GM21717 (cell line): ENCODE results near the gene SNX5.

ENCODE experiments used
- ATAC-seq: cut with Tn5 transposase; IDR thresholded peaks from one replicate; pipeline ENCODE4 v1.9.1; 2021; ENCODE audit warnings: mild to moderate bottlenecking, moderate library complexity; ENCODE audit not compliant: unreplicated experiment

Gene SNX5

DNA sequence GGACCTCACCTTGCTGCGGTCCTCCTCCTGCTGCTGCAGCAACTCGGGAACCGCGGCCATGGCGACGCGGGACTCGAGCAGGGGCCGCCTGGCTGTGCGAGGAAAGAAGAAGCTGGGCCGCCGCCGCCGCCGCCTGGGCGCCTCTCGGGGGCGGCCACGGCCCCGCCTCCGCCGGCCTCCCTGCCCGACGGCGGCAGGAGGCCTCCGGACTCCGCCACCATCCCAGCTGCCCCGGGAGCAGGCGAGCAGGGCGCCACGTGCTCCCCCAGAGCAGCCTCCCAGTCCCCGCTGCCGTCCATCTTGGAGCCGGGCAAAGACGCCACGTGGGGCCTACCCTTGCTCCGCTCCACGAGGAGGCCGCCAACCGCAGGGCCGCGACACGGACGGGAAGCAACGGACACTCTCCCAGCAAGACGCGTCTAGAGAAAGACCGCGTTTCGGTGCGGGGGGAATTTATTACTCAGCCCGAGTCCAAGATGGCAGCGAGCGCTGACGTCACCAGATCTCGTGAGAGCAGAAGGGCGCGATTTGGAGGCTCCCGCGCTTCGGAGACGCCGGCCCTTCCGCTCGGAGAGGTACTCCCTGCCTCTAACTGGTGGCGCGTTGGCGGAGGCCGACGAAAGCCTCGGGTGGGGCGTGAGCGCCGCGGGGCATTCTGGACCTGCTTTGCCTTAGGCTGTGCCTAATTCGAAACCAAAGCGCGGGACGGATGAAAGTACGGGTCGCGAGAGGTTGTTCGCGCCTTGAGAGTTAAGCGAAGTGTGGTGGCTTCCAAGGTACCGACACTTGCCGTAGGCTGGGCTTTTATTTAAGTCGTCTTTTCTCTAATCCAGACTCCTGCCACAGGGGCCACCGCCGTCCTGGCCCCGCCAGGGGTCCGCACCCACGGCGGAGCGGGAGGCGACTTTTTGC is at the start of gene SNX5, which contains the start of gene MGME1:
SNX5 (minus strand) TSS at position 429 of the 912 bp plus-strand sequence; CDS start at position 60, 369 bp downstream.
MGME1 (plus strand) TSS at position 653 of the 912 bp plus-strand sequence. CDS start 842 bp downstream, outside the sequence.
- peak; percentile 80 for ATAC-seq

DNA sequence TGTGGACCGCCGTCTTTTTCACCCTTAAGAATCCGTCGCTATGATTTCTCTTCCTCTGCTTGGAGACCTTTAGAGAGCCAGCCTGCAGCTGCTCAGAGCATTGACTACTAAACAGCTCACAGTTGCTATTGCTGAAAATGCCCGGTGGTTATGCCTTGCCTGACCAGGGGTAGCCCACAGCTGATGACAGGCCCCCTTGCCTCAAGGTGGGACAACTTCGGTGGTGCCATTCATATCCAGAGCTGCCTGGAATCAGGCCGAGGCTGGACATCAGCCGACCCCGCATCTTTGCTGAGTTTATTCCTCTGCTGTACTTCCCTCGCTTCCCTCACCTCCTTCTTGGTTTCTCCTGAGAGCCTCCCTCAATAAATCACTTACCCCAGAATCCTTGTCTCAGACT is 49.5 kb upstream of the SNX5 start:
- ATAC-seq: no peak

DNA sequence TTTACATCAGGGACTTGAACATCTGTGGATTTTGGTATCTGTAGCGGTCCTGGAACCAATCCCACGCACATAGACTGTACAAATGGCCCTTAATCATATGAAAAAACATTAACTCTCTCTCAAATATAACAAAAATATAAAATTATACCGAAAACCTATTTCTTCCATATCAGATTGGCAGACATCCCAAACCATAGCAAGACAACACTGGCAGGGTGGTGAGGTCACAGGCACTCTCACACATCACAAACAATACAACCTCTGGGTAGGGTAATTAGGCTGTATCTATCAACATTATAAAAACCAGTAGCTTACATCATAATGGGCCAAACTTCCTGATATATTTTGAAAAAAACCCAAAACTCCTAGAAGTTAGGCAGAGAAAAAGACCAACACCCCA is 48.2 kb upstream of the SNX5 start:
- ATAC-seq: no peak

DNA sequence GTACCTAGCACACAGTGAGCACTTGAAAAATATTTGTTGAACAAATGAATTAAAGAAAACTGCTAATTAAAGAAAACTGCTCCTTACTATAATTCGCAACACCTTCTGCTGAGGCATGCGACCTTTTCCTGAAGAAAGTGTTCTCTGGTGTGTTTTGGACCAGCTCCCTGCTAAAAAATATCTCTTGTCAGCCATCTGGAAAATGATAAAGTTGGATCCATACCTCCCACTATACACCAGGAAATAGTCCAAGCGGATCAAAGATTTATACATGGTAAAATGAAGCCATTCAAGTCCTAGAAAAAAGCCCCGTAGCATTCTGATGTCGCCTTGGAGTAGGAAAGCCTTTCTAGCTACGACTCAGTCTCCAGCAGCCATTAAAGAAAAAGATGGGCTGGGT is 45.8 kb upstream of the SNX5 start:
- no peak for ATAC-seq

DNA sequence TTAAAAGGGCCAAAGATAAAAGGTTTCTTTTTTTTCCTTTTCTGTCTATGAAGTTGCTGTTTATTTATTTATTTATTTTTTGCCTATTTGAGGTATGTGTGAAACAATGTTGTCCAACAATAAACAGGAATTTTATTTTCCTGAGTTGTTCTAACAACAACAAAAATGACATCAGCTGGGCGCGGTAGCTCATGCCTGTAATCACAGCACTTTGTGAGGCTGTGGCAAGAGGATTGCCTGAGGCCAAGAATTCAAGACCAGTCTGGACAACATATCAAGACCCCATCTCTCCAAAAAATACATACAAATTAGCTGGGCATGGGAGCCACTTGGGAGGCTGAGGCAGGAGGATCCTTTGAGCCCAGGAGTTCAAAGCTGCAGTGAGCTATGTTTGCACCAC is 44.3 kb upstream of the SNX5 start:
- no peak for ATAC-seq

DNA sequence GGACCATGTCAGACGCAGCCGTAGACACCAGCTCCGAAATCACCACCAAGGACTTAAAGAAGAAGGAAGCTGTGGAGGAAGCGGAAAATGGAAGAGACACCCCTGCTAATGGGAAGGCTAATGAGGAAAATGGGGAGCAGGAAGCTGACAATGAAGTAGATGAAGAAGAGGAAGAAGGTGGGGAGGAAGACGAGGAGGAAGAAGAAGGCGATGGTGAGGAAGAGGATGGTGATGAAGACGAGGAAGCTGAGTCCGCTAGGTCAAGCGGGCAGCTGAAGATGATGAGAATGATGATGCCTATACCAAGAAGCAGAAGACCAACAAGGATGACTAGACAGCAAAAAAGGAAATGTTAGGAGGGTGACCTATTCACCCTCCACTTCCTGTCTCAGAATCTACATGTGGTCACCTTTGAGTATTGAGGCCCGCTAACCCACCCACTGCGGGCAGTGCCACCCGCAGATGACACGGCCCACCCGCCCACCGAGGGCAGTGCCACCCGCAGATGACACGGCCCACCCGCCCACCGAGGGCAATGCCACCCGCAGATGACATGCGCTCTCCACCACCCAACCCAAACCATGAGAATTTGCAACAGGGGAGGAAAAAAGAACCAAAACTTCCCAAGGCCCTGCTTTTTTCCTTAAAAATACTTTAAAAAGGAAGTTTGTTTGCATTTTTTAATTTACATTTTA is 43.5 kb upstream of the SNX5 start:
- ATAC-seq: no peak

DNA sequence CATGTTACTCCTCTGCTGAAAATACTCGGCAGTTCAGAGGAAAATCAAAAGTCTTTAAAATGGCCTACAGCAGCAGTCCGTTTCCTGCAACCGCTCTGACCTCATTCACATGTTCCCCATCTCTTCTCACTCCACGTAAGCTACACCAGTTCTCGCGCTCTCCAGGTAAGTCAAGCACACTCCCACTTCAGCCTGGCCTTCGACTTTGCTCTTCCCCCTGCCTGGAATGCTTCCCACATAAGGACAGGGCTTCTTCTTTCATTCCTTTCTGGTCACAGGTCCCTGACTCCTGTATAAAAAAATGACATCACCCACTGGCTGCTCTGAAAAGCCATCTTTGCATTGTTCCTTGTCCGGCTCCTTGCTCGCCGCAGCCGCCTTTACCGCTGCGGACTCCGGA is 42.9 kb upstream of the SNX5 start:
- no peak for ATAC-seq

DNA sequence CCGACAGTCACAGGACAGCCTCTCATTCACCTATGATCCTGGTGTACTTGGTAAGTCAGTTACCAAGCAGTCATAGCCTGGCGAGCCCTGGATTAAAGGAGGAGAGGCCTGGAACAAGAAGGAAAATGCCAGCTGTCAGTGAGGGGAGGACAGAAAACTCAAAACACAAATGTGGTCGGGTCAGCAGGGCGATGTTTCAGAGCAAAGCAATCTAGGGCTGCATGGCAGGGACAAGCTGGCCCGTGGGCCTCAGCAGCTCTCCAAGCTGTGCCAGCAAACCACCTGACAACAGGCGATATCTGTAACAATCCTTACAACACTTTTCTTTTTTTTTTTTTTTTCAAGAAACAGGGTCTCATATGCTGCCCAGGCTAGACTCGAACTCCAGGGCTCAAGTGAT is 40.5 kb upstream of the SNX5 start:
- no peak for ATAC-seq

DNA sequence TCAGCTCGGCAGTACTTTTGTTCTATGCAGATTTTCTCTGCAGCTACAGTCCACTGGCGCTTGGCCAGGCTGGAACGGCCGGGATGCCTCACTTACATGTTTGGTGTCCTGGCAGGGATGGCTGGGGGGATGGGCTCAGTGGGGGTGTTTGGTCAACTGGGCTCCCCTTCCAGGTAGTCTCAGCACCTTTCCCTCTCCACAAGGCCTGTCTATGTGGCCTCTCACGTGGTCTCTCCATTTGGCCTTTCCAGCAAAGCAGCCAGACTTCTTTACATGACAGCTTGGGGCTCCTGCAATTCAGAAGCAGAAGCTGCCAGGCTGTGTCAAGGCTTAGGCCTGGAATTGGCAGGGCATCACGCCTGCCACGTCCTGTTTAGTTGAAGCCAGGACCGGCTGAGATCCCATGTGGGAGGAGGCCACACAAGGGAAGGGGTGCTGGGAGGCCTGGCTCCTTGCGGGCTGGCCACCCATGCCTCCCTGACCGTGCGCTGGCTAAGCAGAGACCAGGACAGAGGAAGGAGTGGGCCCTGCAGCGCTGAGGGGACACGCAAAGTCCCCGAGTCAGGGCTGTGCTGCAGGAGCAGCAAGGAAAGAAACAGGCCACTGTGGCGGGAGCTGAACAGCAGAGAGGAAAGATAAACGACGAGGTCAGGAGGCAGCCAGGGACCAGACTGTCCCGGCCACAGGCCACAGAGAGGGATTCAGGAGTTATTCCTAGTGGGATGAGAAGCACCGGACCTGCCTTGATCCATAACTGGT is 39.1 kb upstream of the SNX5 start:
- ATAC-seq: no peak

DNA sequence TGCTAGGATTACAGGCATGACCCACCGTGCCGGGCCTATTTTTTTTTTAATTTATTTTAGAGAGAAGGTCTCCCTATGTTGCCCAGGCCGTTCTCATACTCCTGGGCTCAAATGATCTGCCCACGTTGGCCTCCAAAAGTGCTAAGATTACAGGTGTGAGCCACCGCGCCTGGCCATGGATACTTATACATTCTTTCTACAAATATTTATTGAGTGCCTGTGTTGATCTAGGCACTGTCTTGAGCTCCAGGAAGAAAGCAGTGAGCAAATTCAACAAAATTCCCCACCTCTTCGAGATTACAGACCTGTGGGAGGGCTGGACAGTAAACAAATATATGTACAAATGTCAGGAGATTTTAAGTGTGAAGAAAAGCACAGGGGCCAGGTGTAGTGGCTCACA is 38.1 kb upstream of the SNX5 start:
- no peak for ATAC-seq

DNA sequence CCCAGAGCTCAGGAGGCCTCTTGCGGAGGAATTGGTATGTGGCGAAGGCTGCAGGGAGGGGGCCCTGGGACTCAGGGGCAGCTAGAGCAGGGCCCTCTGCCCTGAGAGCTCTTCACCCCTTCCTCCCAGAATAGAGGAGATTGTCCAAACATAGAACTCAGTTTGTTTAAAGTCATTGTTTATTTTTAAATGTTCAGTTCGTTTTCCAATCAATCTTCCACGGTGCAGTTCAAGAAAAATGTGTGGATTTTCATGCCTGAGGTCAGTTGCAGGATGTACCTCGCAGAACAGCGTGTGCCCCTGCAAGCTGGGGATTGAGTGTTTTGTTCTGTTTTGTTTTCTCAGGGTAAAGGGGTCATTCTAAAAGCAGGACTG is 37.4 kb upstream of the SNX5 start:
- ATAC-seq: no peak

DNA sequence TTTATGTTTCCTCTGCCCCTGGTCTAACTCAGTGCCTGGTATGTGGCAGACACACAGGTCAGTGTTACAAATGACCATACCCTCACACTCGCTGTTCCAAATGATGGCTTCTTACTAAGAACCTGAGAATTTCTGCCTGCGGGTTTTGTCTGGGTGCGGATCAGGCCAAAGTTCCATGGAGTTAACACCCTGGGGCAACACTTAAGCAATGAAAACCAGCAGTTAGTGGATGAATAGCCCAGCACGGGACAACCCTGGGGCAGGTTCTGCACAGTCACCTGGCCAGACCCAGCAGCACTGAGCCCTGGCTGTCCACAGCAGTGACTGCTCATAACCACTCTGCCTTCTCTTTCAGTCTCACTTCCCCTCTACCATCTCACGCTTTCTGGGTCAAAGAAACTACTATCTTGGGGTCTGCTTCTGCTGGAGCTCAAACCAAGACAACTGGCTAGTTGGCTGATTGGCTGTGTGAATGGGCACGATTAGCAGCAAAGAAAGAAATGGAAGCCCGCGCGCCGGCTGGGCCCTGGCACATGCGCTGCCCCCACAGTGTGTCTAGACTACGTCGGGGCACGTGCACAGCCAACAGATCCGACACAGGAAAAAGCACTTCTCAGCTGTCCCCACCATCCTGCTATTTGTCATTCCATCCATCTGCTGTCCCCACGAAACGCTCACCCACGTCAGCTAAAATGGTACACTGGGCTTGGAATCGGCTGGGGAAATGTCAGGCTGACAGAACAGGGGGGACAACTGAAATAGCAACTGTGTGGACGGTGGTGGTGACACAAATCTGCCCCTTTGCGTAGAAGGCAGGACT is 36.8 kb upstream of the SNX5 start:
- peak; percentile 97 for ATAC-seq

DNA sequence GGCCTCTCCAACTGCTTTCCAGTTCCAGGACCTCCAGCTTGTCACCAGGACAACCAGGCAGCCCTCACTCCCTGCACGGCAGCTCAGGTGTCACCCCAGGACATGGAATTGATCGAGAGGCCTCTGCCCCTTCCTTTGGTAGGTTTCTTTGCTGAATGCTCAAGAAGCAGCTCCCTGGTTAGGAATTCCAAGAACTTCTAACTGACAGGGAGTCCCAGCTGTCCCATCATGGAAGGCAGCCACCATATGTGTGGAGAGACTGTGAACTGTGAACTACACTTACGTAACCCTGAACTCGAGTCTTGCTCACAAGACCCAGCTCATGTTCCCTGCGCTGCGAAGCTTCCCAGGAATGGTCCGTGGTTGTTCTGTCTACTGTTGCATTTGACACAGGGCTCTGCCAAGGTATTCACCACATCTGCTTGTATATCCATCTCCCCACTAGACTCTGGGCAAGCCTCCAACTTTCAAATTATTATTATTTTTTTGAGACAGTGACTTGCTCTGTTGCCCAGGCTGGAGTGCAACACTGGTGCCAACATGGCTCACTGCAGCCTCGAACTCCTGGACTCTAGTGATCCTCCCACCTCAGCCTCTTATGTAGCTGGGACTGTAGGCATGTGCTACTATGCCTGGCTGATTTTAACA is 35.9 kb upstream of the SNX5 start:
- no peak for ATAC-seq

DNA sequence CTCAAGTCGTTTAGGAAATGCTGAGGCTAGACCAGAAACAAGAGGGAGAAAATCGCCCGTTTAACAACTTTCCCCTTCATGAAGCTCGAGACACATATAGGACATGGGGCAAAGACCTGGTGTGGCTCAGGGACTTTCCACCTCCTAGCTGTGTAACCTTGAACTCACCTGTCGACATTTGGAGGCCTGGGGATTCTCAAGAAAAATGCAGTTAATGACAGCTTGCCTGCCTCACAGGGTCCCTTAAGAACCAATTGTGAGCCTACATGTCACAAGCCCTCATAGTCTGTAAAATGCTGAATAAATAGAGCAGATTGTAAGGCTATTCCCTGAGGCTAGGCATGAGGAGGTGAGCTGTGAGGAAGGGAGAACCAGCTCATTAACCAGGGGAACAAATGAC is 35.3 kb upstream of the SNX5 start:
- ATAC-seq: no peak

DNA sequence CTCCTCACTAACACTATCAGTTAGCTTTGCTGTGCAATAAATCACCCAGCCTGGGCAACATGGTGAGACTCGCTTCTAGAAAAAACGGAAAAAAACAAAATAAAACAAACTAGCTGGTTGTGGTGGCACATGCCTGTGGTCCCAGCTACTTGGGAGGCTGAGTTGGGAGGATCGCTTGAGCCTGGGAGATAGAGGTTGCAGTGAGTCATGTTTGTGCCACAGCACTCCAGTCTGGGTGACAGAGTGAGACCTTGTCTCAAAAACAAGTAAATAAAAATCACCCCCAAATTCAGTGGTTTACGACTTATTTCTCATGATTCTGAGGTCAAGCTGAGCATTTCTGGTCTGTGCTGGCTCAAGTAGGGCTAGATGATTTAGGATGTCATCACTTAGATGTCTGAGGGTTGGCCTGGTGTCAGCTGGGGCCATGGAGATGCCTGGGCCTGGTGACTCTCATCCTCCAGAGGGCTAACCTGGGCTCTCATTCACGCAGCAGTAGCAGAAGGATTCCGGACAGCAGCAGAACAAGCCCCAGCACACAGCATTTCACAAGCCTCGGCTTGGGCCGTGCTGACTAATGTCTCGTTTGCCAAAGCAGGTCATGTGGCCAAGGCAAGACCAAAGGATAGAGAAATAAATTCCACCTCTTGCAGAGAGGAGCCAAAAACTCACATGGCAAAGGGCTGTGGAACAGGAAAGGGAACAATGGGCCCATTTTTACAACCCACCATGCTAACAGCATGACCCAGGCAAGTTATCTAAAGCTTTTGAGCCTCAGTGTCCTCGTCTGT is 32.7 kb upstream of the SNX5 start:
- no peak for ATAC-seq

DNA sequence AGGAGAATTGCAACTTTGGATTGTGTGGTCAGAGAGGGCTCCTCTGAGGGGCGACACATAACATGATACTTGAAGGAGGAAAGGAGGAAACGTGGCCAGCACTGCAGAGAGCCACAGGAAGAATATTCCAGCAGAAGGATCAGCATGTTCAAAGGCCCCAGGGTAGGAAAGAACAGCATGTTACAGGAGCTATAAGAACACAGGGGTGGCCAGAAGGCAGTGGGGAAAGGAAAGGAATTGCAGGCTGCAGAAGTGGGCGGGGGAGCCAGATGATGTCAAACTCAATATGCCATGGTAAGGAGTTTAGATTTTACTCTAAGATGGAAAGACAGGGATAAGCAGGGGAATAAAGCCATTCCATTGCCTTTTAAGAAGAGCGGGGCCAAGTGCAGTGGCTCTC is 31.0 kb upstream of the SNX5 start:
- no peak for ATAC-seq

DNA sequence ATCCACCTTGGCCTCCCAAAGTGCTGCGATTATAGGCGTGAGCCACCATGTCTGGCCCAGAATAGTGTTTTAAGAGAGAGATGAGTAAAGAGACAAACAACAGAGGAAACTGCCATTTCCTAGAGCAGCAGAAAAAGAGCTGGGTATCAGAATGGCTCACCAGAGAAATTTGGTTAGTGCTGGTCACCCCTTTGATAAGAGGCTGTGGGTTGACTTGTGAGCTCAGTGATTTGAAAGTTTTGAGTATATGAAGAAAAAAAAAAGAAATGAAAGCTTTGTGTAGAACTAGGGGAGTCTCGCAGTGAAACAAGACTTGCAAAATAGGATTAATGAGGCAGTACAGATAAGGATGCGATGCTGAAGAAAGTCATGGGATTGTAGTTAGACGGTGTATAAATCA is 29.9 kb upstream of the SNX5 start:
- no peak for ATAC-seq

DNA sequence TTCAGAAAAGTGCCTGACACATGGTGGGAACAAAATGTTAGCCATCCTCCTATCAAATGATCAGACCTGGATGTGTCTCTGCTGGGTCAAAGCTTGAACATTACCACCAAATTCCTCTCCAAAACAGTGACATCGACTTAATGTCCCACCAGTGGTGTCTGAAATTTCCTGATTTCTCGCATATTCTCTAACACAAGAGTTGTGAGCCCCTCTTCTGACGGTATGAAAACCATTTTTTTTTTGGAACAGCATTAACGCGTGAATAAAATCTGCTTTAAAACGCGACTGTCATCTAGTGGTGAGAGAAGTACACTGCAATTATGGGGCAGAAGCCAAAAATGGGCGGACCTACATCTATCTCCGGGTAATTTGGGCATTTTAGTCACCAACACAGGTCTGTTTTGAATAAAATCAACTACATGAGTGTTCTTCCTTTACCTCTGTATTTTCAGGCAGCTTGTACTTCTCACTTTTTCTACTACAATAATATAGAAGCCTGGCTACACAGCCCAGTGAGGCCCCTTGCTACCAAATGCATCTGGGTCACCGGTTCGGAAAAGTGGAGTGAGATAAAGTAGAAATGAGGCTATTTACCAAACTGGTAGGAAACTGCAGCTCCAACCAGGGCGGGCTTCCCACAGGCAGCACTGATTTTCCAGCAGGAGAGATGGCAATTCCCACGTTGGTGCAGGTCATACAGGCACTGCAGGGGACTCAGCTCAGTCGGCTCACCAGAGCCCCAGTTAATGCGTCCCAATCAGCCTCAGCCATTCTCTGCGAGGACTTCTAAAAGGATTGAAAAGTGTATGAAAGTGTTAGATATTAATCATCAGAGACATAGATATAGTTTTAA is 27.6 kb upstream of the SNX5 start:
- ATAC-seq: no peak
